HEK293 (cell line): ENCODE data around the gene ASXL1.

Experiments used
- CTCF ChIA-PET: fragments of 350-600 bp; formaldehyde crosslinking; extraction: SDS; loops from one replicate; lab custom pipeline; 2021; ENCODE audit warnings: antibody characterized with exemption; lab: Yijun Ruan, JAX
- POLR2A ChIA-PET: fragments of 300-600 bp; formaldehyde crosslinking; extraction: SDS; loops from one replicate; lab custom pipeline; 2020; ENCODE audit warnings: antibody characterized with exemption, inconsistent platforms; lab: Yijun Ruan, JAX
- H3K27ac ChIP-seq: fragments of 200-500 bp; sonication (Bioruptor generic); 2 replicates; pipeline ENCODE4 v1.5.1; 2014; ENCODE audit warnings: low read depth, low read length, control low read depth, inconsistent platforms; ENCODE audit errors: extremely low read depth
- H3K36me3 ChIP-seq, 2 experiments: fragments of 200-500 bp in 1 of 2; sonication (Bioruptor generic) in 1 of 2; 1 replicate in 1 of 2; 2 replicates in 1 of 2; pipeline ENCODE4 v1.5.1; 2014 to 2017; ENCODE audit warnings: inconsistent platforms in 2 of 2, low read length in 2 of 2; ENCODE audit not compliant: control insufficient read depth in 2 of 2, insufficient read depth in 1 of 2
- H3K4me1 ChIP-seq: fragments of 200-500 bp; sonication (Bioruptor generic); 2 replicates; pipeline ENCODE4 v1.5.1; 2014; ENCODE audit warnings: mild to moderate bottlenecking, low read length, inconsistent platforms; ENCODE audit not compliant: control insufficient read depth, insufficient read depth
- H3K4me3 ChIP-seq: 2 replicates; pipeline ENCODE4 v1.5.1; 2011; ENCODE audit warnings: low read depth, mild to moderate bottlenecking, control low read depth, low read length, moderate library complexity
- H3K9me3 ChIP-seq: fragments of 200-500 bp; sonication (Bioruptor generic); 2 replicates; pipeline ENCODE4 v1.5.1; 2014; ENCODE audit warnings: low read depth, low read length, inconsistent platforms; ENCODE audit not compliant: control insufficient read depth, insufficient read depth
- HOXD13 ChIP-seq: sonication (generic); formaldehyde crosslinking; IDR thresholded peaks from 2 replicates; pipeline ENCODE4 v1.8.0; 2022; ENCODE audit warnings: missing genetic modification reagents, borderline replicate concordance
- KLF1 ChIP-seq: fragments of 450-650 bp; formaldehyde crosslinking; IDR thresholded peaks from 2 replicates; pipeline ENCODE4 v1.5.1; 2016; ENCODE audit warnings: missing biosample characterization, missing genetic modification characterization
- KLF7 ChIP-seq: fragments of 450-650 bp; formaldehyde crosslinking; IDR thresholded peaks from 2 replicates; pipeline ENCODE4 v1.5.1; 2016; ENCODE audit warnings: missing biosample characterization, missing genetic modification characterization, borderline replicate concordance
- MEIS1 ChIP-seq: sonication (generic); formaldehyde crosslinking; IDR thresholded peaks from 2 replicates; pipeline ENCODE4 v1.8.1; 2022; ENCODE audit warnings: missing genetic modification reagents, mild to moderate bottlenecking, borderline replicate concordance
- MYNN ChIP-seq: fragments of 450-650 bp; formaldehyde crosslinking; IDR thresholded peaks from 2 replicates; pipeline ENCODE4 v1.5.1; 2016; ENCODE audit warnings: missing biosample characterization, missing genetic modification characterization, borderline replicate concordance
- OVOL3 ChIP-seq: fragments of 450-650 bp; formaldehyde crosslinking; IDR thresholded peaks from 2 replicates; pipeline ENCODE4 v1.5.1; 2016; ENCODE audit warnings: missing biosample characterization, missing genetic modification characterization
- PRDM4 ChIP-seq: fragments of 450-650 bp; formaldehyde crosslinking; IDR thresholded peaks from 2 replicates; pipeline ENCODE4 v1.5.1; 2017; ENCODE audit warnings: missing biosample characterization, missing genetic modification characterization
- RBAK ChIP-seq: fragments of 450-650 bp; formaldehyde crosslinking; IDR thresholded peaks from 2 replicates; pipeline ENCODE4 v1.5.1; 2016; ENCODE audit warnings: missing biosample characterization, missing genetic modification characterization
- TRIM28 ChIP-seq: IDR thresholded peaks from 2 replicates; pipeline ENCODE4 v1.6.1; 2011; ENCODE audit warnings: low read length, control low read depth, borderline replicate concordance
- TSHZ1 ChIP-seq: fragments of 450-650 bp; formaldehyde crosslinking; IDR thresholded peaks from 2 replicates; pipeline ENCODE4 v1.5.1; 2016; ENCODE audit warnings: missing biosample characterization, missing genetic modification characterization, borderline replicate concordance
- ZBTB10 ChIP-seq: fragments of 450-650 bp; formaldehyde crosslinking; IDR thresholded peaks from 2 replicates; pipeline ENCODE4 v1.5.1; 2016; ENCODE audit warnings: missing biosample characterization, missing genetic modification characterization
- ZFP41 ChIP-seq: fragments of 450-650 bp; formaldehyde crosslinking; IDR thresholded peaks from 2 replicates; pipeline ENCODE4 v1.5.1; 2016; ENCODE audit warnings: missing biosample characterization, missing genetic modification characterization, borderline replicate concordance
- ZNF140 ChIP-seq: fragments of 450-650 bp; formaldehyde crosslinking; IDR thresholded peaks from 2 replicates; pipeline ENCODE4 v1.5.1; 2016; ENCODE audit warnings: missing biosample characterization, missing genetic modification characterization
- ZNF18 ChIP-seq: fragments of 450-650 bp; formaldehyde crosslinking; IDR thresholded peaks from 2 replicates; pipeline ENCODE4 v1.5.1; 2016; ENCODE audit warnings: missing biosample characterization, missing genetic modification characterization
- ZNF19 ChIP-seq: fragments of 450-650 bp; formaldehyde crosslinking; IDR thresholded peaks from 2 replicates; pipeline ENCODE4; 2016; ENCODE audit warnings: missing biosample characterization, missing genetic modification characterization, low read depth
- ZNF280D ChIP-seq: fragments of 450-650 bp; formaldehyde crosslinking; IDR thresholded peaks from 2 replicates; pipeline ENCODE4 v1.5.1; 2016; ENCODE audit warnings: missing biosample characterization, missing genetic modification characterization
- ZNF404 ChIP-seq: fragments of 450-650 bp; formaldehyde crosslinking; IDR thresholded peaks from 2 replicates; pipeline ENCODE4 v1.5.1; 2017; ENCODE audit warnings: missing biosample characterization, missing genetic modification characterization
- ZNF423 ChIP-seq: fragments of 450-650 bp; formaldehyde crosslinking; IDR thresholded peaks from 2 replicates; pipeline ENCODE4 v1.5.1; 2016; ENCODE audit warnings: missing biosample characterization, missing genetic modification characterization
- ZNF585B ChIP-seq: fragments of 450-650 bp; formaldehyde crosslinking; IDR thresholded peaks from 2 replicates; pipeline ENCODE4 v1.5.1; 2016; ENCODE audit warnings: missing biosample characterization, missing genetic modification characterization
- ZNF610 ChIP-seq: fragments of 450-650 bp; formaldehyde crosslinking; IDR thresholded peaks from 2 replicates; pipeline ENCODE4 v1.5.1; 2016; ENCODE audit warnings: missing biosample characterization, missing genetic modification characterization, borderline replicate concordance
- ZNF654 ChIP-seq: fragments of 450-650 bp; formaldehyde crosslinking; IDR thresholded peaks from 2 replicates; pipeline ENCODE4 v1.5.1; 2016; ENCODE audit warnings: low read depth, missing biosample characterization, missing genetic modification characterization
- ZNF658 ChIP-seq: fragments of 450-650 bp; formaldehyde crosslinking; IDR thresholded peaks from 2 replicates; pipeline ENCODE4; 2016; ENCODE audit warnings: missing biosample characterization, missing genetic modification characterization
- ZNF660 ChIP-seq: fragments of 450-650 bp; IDR thresholded peaks from 2 replicates; pipeline ENCODE4 v1.5.1; 2018; ENCODE audit warnings: missing biosample characterization, mild to moderate bottlenecking, missing genetic modification characterization

ASXL1 gene

GRCh38 chr20:32404017-32404416, 45.9 kb downstream of the ASXL1 start:
- Histone ChIP-seq H3K4me3 (no peak overlapping the region), H3K4me1 (no peaks in the 10 kb centered on the region), H3K9me3 (no peaks in the 10 kb centered on the region), H3K36me3 (peaks cover 4 to 15% of the 10 kb centered on the region in 2 experiments; a peak in 2 of 3 replicates), H3K27ac (no peak overlapping the region)
- ChIA-PET POLR2A (no interaction called here), CTCF (no interaction called here)
- TF ChIP-seq PRDM4 (tag by site-specific recombination) (no peak), ZNF140 (tag by site-specific recombination) (no peak), ZNF280D (tag by site-specific recombination) (no peak), ZNF19 (tag by site-specific recombination) (no peak), ZNF18 (tag by site-specific recombination) (no peak), KLF1 (tag by site-specific recombination) (no peak), ZNF404 (tag by site-specific recombination) (no peak), ZNF585B (tag by site-specific recombination) (no peak), OVOL3 (tag by site-specific recombination) (no peak), MYNN (tag by site-specific recombination) (no peak), ZNF423 (tag by site-specific recombination) (no peak), TRIM28 (no peak), ZNF658 (tag by site-specific recombination) (no peak)

GRCh38 chr20:32406701-32407100, 48.6 kb downstream of the ASXL1 start:
- peaks cover 0 to 17% of the 10 kb centered on the region in 2 experiments; a peak in 2 of 3 replicates for H3K36me3 ChIP-seq
- H3K4me3 ChIP-seq: no peak overlapping the region
- H3K4me1 ChIP-seq: no peaks in the 10 kb centered on the region
- ChIA-PET POLR2A (no interaction called here), CTCF (interaction anchor here (0.5 to 0.7 kb wide), 2 partner anchors 10 to 68 kb away, joined by 3 read pairs; no protein-coding TSS in a partner anchor)
- H3K9me3 ChIP-seq: no peaks in the 10 kb centered on the region
- no peak overlapping the region for H3K27ac ChIP-seq
- no peak for TF ChIP-seq MEIS1
- TF ChIP-seq TSHZ1: no peak
- TF ChIP-seq ZNF654 (tag by site-specific recombination): no peak
- TF ChIP-seq ZBTB10 (tag by site-specific recombination): no peak
- no peak for TF ChIP-seq KLF7
- no peak for TF ChIP-seq ZFP41 (tag by site-specific recombination)
- no peak for TF ChIP-seq ZNF610 (tag by site-specific recombination)
- no peak for TF ChIP-seq ZNF660
- no peak for TF ChIP-seq HOXD13 (CRISPR knock-in tag)
- no peak for TF ChIP-seq RBAK (tag by site-specific recombination)
